PC-9 (cell line): ENCODE measurements around the gene ZFAND3. TPM values are rescaled to one million over a fixed set of nuclear protein-coding genes. Genes with fewer than 3 reads are reported as not detected.

Source experiments
- BruUV-seq: library from RNA; stranded (reverse); fragments of 400-500 nt; replicated peaks from 2 replicates; lab custom pipeline; 2021; lab: Mats Ljungman, UMichigan
- CTCF ChIA-PET: fragments of 300-600 bp; sonication (Branson Sonifier 250); formaldehyde crosslinking; loops from one replicate; lab custom pipeline; 2022; ENCODE audit warnings: antibody characterized with exemption; lab: Charles Lee
- POLR2A ChIA-PET: fragments of 300-600 bp; sonication (Branson Sonifier 250); formaldehyde crosslinking; loops from one replicate; lab custom pipeline; 2022; ENCODE audit warnings: antibody characterized with exemption; ENCODE audit not compliant: unreplicated experiment; lab: Charles Lee
- DNase-seq, 2 experiments: peaks; one replicate each; pipeline versions ENCODE4 v3.0.0 to v3.0.0-alpha.2; 2015 to 2022; ENCODE audit warnings: mixed read lengths in 1 of 2
- H2AFZ ChIP-seq: fragments of 200-600 bp; sonication (generic); 2 replicates; pipeline ENCODE4 v1.8.1; 2017; ENCODE audit warnings: antibody characterized with exemption
- H3F3A ChIP-seq: fragments of 200-600 bp; sonication (generic); 2 replicates; pipeline ENCODE4 v1.8.1; 2017; ENCODE audit warnings: antibody characterized with exemption, mild to moderate bottlenecking, low read depth; ENCODE audit not compliant: insufficient read depth
- H3K27ac ChIP-seq: fragments of 200-600 bp; sonication (generic); 2 replicates; pipeline ENCODE4 v1.6.1; 2016; ENCODE audit warnings: mixed run types
- H3K27me3 ChIP-seq: fragments of 200-600 bp; sonication (generic); 2 replicates; pipeline ENCODE4 v1.6.1; 2016; ENCODE audit warnings: low read depth, mixed run types; ENCODE audit not compliant: insufficient read depth
- H3K36me3 ChIP-seq: fragments of 200-600 bp; sonication (generic); 2 replicates; pipeline ENCODE4 v1.6.1; 2016; ENCODE audit warnings: low read depth, mixed run types
- H3K4me1 ChIP-seq: fragments of 200-600 bp; sonication (generic); replicated peaks from 2 replicates; pipeline ENCODE4 v1.6.1; 2016; ENCODE audit warnings: mixed run types; ENCODE audit not compliant: insufficient read depth
- H3K4me2 ChIP-seq: fragments of 200-600 bp; sonication (generic); 2 replicates; pipeline ENCODE4 v1.6.1; 2017; ENCODE audit warnings: mixed run types
- H3K4me3 ChIP-seq: fragments of 200-600 bp; sonication (generic); 2 replicates; pipeline ENCODE4 v1.6.1; 2016; ENCODE audit warnings: mixed run types
- H3K79me2 ChIP-seq: fragments of 200-600 bp; sonication (generic); 2 replicates; pipeline ENCODE4 v1.6.1; 2017; ENCODE audit warnings: low read depth, mixed run types
- H3K9me2 ChIP-seq: fragments of 200-600 bp; sonication (generic); 2 replicates; pipeline ENCODE4 v1.8.1; 2017; ENCODE audit warnings: mild to moderate bottlenecking; ENCODE audit not compliant: insufficient read depth
- H3K9me3 ChIP-seq: fragments of 200-600 bp; sonication (generic); 2 replicates; pipeline ENCODE4 v1.8.1; 2016; ENCODE audit warnings: low read depth; ENCODE audit not compliant: insufficient read depth
- H4K20me1 ChIP-seq: fragments of 200-600 bp; sonication (generic); 2 replicates; pipeline ENCODE4 v1.8.1; 2017; ENCODE audit not compliant: insufficient read depth
- EZH2 ChIP-seq: fragments of 200-600 bp; sonication (generic); IDR thresholded peaks from 2 replicates; pipeline ENCODE4 v1.8.0; 2017; ENCODE audit warnings: antibody characterized with exemption, low read depth
- intact Hi-C: fragments of 100-400 bp; cut with micrococcal nuclease; formaldehyde crosslinking; loops from one replicate; pipeline ENCODE4 v1.10.0; 2022; ENCODE audit not compliant: unreplicated experiment
- total RNA-seq: library from RNA; stranded (reverse); gene quantifications from 2 replicates; pipeline ENCODE4 v1.2.3, GENCODE V29; 2021
- TF ChIP-seq, protein P1 (sequence below): fragments of 200-600 bp; sonication (generic); conservative IDR thresholded peaks from 2 replicates; pipeline ENCODE4 v1.6.1; 2017; ENCODE audit warnings: mixed run types, antibody characterized with exemption, mild to moderate bottlenecking, moderate library complexity

The ZFAND3 gene
- total RNA-seq, 1 experiment from 2014 or later, result 46.8 TPM

DNA sequence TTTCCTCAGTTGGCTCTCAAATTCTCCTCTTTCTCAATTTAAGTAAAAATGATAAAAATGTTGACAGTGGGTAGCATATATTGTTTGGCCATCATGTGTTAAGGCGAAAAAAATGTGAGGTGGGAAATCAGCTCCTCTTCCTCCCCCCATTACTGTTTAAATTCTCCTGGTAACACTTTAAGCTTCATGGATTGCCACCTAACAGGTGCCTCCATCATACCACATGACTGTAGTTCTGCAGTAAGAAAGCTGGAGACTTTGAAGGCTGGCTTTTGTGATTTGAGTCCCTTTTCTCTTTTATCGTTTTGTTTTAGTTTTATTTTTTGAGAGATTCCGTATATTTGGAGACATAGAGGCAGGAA lies 1.2 kb downstream of the ZFAND3 start:
- no peaks in the 10 kb centered on the region; the same call in 1 of the 2 replicates for H3K36me3 ChIP-seq
- H3K79me2 ChIP-seq, result peaks cover 64% of the 10 kb centered on the region
- H3K27ac ChIP-seq, result peak overlapping the region; percentile 60
- H4K20me1 ChIP-seq, result peaks cover 37% of the 10 kb centered on the region
- peak overlapping the region; percentile 94 for H3K4me3 ChIP-seq
- 0 out of 2 replicates have a peak overlapping the region, but pooled peaks have one; percentile 34 for H2AFZ ChIP-seq
- TSS peak; percentile 50 for BruUV-seq
- no peak for DNase-seq
- CTCF ChIA-PET, result interaction anchor here (0.5 to 0.6 kb wide), 3 partner anchors 56 to 1460 kb away, joined by 4 to 7 read pairs (median 6); no protein-coding TSS in a partner anchor
- no peaks in the 10 kb centered on the region for H3K27me3 ChIP-seq
- peak overlapping the region; percentile 88 for H3K4me2 ChIP-seq
- POLR2A ChIA-PET, result interaction anchor here (0.6 kb wide), 1 partner anchor 17 kb away, joined by 6 read pairs; no protein-coding TSS in a partner anchor
- intact Hi-C loops, result no loop called here
- H3F3A ChIP-seq, result 0 out of 2 replicates have a peak, but pooled peaks cover 3% of the 10 kb centered on the region
- peaks cover 24% of the 10 kb centered on the region for H3K4me1 ChIP-seq
- no peaks in the 10 kb centered on the region for H3K9me2 ChIP-seq
- no peak for TF ChIP-seq EZH2
- TF ChIP-seq, protein P1, sequence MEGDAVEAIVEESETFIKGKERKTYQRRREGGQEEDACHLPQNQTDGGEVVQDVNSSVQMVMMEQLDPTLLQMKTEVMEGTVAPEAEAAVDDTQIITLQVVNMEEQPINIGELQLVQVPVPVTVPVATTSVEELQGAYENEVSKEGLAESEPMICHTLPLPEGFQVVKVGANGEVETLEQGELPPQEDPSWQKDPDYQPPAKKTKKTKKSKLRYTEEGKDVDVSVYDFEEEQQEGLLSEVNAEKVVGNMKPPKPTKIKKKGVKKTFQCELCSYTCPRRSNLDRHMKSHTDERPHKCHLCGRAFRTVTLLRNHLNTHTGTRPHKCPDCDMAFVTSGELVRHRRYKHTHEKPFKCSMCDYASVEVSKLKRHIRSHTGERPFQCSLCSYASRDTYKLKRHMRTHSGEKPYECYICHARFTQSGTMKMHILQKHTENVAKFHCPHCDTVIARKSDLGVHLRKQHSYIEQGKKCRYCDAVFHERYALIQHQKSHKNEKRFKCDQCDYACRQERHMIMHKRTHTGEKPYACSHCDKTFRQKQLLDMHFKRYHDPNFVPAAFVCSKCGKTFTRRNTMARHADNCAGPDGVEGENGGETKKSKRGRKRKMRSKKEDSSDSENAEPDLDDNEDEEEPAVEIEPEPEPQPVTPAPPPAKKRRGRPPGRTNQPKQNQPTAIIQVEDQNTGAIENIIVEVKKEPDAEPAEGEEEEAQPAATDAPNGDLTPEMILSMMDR, result no peak
- no peaks in the 10 kb centered on the region for H3K9me3 ChIP-seq

DNA sequence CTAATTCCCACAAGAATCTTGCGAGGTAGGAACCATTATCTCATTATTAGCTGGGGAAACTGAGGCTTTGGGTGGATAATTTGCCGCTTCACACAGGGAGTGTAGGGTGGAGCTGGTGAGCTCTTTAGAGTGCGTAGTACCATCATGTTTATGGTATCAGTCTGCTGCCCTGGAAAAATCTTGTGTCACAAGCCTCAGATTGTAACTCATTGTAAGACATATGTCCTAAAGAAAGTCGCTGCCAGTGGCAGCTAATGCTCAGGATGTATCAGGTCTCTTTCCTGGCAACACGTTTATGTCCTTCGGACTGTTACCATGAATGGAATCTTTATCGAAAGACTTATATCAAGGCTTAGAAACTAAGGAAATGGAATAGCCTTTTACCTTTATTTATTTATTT lies 1.9 kb downstream of the ZFAND3 start:
- BruUV-seq, result no TSS peak
- no peak overlapping the region for H2AFZ ChIP-seq
- peak overlapping the region; percentile 94; the same call in 1 of the 2 replicates for H3K4me3 ChIP-seq
- intact Hi-C loops, result no loop called here
- no peaks in the 10 kb centered on the region for H3K9me2 ChIP-seq
- H3K4me1 ChIP-seq, result peaks cover 24% of the 10 kb centered on the region
- ChIA-PET CTCF (interaction anchor here (0.6 kb wide), 1 partner anchor 1459 kb away, joined by 6 read pairs; no protein-coding TSS in a partner anchor), POLR2A (no interaction called here)
- H3K9me3 ChIP-seq, result no peaks in the 10 kb centered on the region
- DNase-seq, result no peak
- H3F3A ChIP-seq, result 0 out of 2 replicates have a peak, but pooled peaks cover 3% of the 10 kb centered on the region
- peaks cover 45% of the 10 kb centered on the region for H4K20me1 ChIP-seq
- peaks cover 7% of the 10 kb centered on the region; the same call in 1 of the 2 replicates for H3K36me3 ChIP-seq
- no peak overlapping the region for H3K27ac ChIP-seq
- H3K79me2 ChIP-seq, result peaks cover 71% of the 10 kb centered on the region
- TF ChIP-seq EZH2, result no peak
- TF ChIP-seq, protein P1, result no peak
- H3K4me2 ChIP-seq, result peak overlapping the region; percentile 88
- no peaks in the 10 kb centered on the region for H3K27me3 ChIP-seq

DNA sequence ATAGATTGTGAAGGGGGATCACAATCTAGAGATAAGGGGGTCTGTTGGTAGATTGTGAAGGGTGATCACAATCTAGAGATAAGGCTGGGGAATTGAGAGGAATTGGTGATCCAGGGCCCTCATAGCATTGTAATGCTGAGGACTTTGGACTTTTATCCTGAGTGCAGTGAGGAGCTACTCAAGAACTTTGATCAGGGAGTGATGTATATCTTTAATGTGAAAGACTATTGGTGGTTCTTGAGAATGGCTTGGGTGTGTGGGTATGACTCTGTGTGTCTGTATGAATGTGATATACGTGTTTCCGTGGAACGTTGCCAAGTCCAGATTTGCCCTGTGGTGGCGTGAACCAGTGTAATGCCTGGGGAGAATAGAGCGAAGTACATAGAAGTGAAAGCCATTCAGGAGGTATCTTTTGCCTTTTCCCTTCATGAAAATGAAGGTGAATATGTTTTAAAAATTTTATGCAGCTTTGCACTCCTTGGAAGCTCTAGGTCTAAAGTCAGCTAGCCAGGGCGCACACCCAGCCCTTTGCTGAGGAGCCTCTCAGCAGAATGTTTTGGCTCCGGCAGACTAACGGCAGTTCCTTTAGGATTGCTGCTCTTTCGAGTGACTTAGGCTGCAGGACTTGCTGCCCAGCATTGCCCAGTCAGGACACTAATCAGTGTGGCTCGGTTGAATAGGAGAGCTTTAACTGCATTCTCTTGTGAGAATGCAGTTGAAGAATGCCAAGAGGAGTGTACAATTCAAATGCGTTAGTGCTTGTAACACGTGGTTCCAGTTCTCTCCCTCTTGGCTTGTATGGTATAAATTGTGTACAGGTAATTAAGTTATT lies 3.5 kb downstream of the ZFAND3 start:
- no peak overlapping the region for H2AFZ ChIP-seq
- no peaks in the 10 kb centered on the region for H3K9me3 ChIP-seq
- intact Hi-C loops, result no loop called here
- no peak overlapping the region for H3K4me2 ChIP-seq
- H3K9me2 ChIP-seq, result no peaks in the 10 kb centered on the region
- BruUV-seq, result no TSS peak
- H3F3A ChIP-seq, result no peaks in the 10 kb centered on the region
- peaks cover 61% of the 10 kb centered on the region for H4K20me1 ChIP-seq
- no peak overlapping the region for H3K4me3 ChIP-seq
- no peaks in the 10 kb centered on the region for H3K27me3 ChIP-seq
- POLR2A ChIA-PET, result no interaction called here
- no peak for DNase-seq
- H3K27ac ChIP-seq, result no peak overlapping the region
- TF ChIP-seq, protein P1, result no peak
- TF ChIP-seq EZH2, result no peak
- peaks cover 82% of the 10 kb centered on the region for H3K79me2 ChIP-seq
- peaks cover 9% of the 10 kb centered on the region; the same call in 1 of the 2 replicates for H3K36me3 ChIP-seq
- CTCF ChIA-PET, result no interaction called here
- H3K4me1 ChIP-seq, result peaks cover 17% of the 10 kb centered on the region
